Peyer's patch (tissue), 4 donors: Measurements from ENCODE around the gene VGLL4.

Experiments
- CTCF ChIP-seq, 6 experiments: fragments of 450-650 bp in 4 of 6; fragments of 200-600 bp in 2 of 6; sonication (generic) in 1 of 6; IDR thresholded peaks; one replicate each; pipeline ENCODE4 v1.5.1; 2017 to 2019; ENCODE audit warnings: antibody characterized with exemption in 6 of 6, mild to moderate bottlenecking in 3 of 6, moderate library complexity in 1 of 6
- POLR2A ChIP-seq, 2 donors: fragments of 450-650 bp; IDR thresholded peaks; one replicate each; pipeline ENCODE4 v1.5.1; 2017; ENCODE audit warnings: antibody characterized with exemption in 2 of 2, mild to moderate bottlenecking in 2 of 2, moderate library complexity in 2 of 2

GRCh38 chr3:11668243-11669235 lies 24.8 kb upstream of the VGLL4 start:
- no peak for TF ChIP-seq CTCF (IDR thresholded peaks at IDR 0.05)
- no peak for TF ChIP-seq POLR2A (IDR thresholded peaks at IDR 0.05)
